Kidney (tissue), 14 donors: ENCODE data around the gene TOMM7. TPM values are rescaled to one million over a fixed set of nuclear protein-coding genes. Genes with fewer than 3 reads are reported as not detected.

Experiments
- DNase-seq, 5 donors: peaks; one replicate each; pipeline ENCODE4 v3.0.0-alpha.2; 2013 to 2020
- FAIRE-seq: peaks from 2 replicates; lab custom pipeline; 2012; peaks lifted over from hg19 to GRCh38; lab: Jason Lieb, UNC
- H3K27ac ChIP-seq, 2 donors: one replicate each; pipeline ENCODE4 v1.7.0; 2013; ENCODE audit warnings: low read depth in 2 of 2, low read length in 2 of 2, inconsistent platforms in 1 of 2
- H3K27me3 ChIP-seq: one replicate; pipeline ENCODE4 v1.7.1; 2013; ENCODE audit warnings: low read length, inconsistent platforms; ENCODE audit not compliant: control insufficient read depth, insufficient read depth
- H3K36me3 ChIP-seq, 3 donors: one replicate each; pipeline versions ENCODE4 v1.7.0 to v1.7.1; 2013; ENCODE audit warnings: low read length in 3 of 3, control low read depth in 1 of 3, inconsistent platforms in 1 of 3; ENCODE audit not compliant: insufficient read depth in 3 of 3, control insufficient read depth in 2 of 3
- H3K4me1 ChIP-seq, 3 donors: one replicate each; pipeline versions ENCODE4 v1.7.0 to v1.7.1; 2013; ENCODE audit warnings: low read length in 3 of 3, inconsistent platforms in 1 of 3, low read depth in 1 of 3; ENCODE audit not compliant: control insufficient read depth in 2 of 3, insufficient read depth in 2 of 3
- H3K4me3 ChIP-seq, 3 donors: one replicate each; pipeline versions ENCODE4 v1.7.0 to v1.8.1; 2013; ENCODE audit warnings: low read length in 3 of 3, control low read depth in 1 of 3, inconsistent platforms in 1 of 3
- H3K9ac ChIP-seq, 3 donors: one replicate each; pipeline versions ENCODE4 v1.7.0 to v1.7.1; 2013; ENCODE audit warnings: low read length in 3 of 3, control low read depth in 1 of 3, inconsistent platforms in 1 of 3
- H3K9me3 ChIP-seq, 3 donors: one replicate each; pipeline versions ENCODE4 v1.7.0 to v1.7.1; 2013; ENCODE audit warnings: low read length in 3 of 3, control low read depth in 1 of 3, inconsistent platforms in 1 of 3; ENCODE audit not compliant: control insufficient read depth in 2 of 3, insufficient read depth in 1 of 3
- intact Hi-C: fragments of 100-400 bp; cut with DNase I; formaldehyde crosslinking; loops from one replicate; pipeline ENCODE4 v1.11.1; 2022
- polyA plus RNA-seq: library from polyadenylated mRNA; stranded (reverse); fragments of 350-450 nt; fragmentation: Illumina TruSeq; extraction: RNeasy Lipid Tissue Mini Kit (QIAGEN cat#74804); gene quantifications from one replicate; pipeline ENCODE4 v1.2.3, GENCODE V29; 2014; ENCODE audit warnings: low read depth, low replicate concordance; ENCODE audit not compliant: insufficient read depth
- total RNA-seq: library from RNA; stranded (reverse); fragmentation: NEBNext Ultra II Directional; extraction: Animal tissue kit (Norgen Biotek cat#: 25700); gene quantifications from one replicate; pipeline ENCODE4 v1.2.1, GENCODE V29; 2021
- TF ChIP-seq, protein P1 (sequence below): IDR thresholded peaks from 3 replicates; pipeline ENCODE4 v1.5.1; 2012; ENCODE audit warnings: mild to moderate bottlenecking, moderate library complexity, borderline replicate concordance; ENCODE audit not compliant: insufficient read depth; ENCODE audit errors: extremely low read depth
- donor health status: control.
- donor health status: control.
- donor health status: control.
- donor health status: control.
- donor health status: control.
- donor health status: DM: yes; HTN: yes; CAD: no.
- donor health status: Normal renal cell carcinoma (clear cell type).

Gene TOMM7
- total and polyA plus RNA-seq, 2 donors from 2014 or later, result 253 to 1,227 TPM

DNA sequence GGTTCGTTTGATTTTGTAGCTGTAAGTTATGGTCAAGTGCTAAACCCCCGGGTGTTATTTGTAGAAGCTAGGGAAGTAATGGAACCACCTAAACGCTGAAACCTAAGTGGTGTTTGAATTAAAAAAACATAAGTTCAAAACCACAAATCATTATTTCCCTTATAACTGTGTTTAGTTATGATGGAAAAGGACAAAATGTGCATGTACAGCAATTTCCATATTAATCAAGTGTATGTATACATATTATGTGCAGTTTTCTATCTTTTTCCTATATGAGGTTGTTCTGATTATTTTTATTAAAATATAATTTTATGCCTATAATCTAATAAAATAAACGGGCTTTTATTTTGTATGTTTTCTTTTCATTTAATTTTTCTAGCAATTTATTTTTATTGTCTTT is 49.8 kb downstream of the TOMM7 start:
- Histone ChIP-seq H3K27me3 (no peaks in the 10 kb centered on the region), H3K4me3 (no peak overlapping the region), H3K27ac (no peak overlapping the region), H3K9ac (no peak overlapping the region), H3K4me1 (no peaks in the 10 kb centered on the region), H3K9me3 (no peaks in the 10 kb centered on the region), H3K36me3 (no peaks in the 10 kb centered on the region)
- TF ChIP-seq, protein P1, sequence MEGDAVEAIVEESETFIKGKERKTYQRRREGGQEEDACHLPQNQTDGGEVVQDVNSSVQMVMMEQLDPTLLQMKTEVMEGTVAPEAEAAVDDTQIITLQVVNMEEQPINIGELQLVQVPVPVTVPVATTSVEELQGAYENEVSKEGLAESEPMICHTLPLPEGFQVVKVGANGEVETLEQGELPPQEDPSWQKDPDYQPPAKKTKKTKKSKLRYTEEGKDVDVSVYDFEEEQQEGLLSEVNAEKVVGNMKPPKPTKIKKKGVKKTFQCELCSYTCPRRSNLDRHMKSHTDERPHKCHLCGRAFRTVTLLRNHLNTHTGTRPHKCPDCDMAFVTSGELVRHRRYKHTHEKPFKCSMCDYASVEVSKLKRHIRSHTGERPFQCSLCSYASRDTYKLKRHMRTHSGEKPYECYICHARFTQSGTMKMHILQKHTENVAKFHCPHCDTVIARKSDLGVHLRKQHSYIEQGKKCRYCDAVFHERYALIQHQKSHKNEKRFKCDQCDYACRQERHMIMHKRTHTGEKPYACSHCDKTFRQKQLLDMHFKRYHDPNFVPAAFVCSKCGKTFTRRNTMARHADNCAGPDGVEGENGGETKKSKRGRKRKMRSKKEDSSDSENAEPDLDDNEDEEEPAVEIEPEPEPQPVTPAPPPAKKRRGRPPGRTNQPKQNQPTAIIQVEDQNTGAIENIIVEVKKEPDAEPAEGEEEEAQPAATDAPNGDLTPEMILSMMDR, result no peak
- no peak for DNase-seq
- FAIRE-seq, result no peak
- intact Hi-C loops, result no loop called here

DNA sequence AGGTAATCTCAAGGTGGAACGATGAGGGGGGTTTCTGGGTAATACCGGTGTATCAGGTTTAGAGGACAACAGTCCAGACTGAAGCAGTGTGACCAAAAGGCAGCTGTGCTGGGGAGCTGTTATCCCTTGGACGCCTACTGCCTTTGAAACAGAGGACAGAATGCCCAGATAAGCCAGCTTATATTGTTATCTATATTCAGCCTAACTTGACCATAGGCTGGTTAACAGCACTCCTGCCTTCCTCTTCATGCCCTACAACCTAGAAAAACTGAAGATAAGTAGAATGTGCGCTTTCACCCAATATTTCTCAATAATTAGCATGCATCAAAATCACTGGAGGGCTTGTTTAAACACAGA is 50.8 kb downstream of the TOMM7 start:
- Histone ChIP-seq H3K36me3 (no peaks in the 10 kb centered on the region), H3K27ac (no peak overlapping the region), H3K4me3 (no peak overlapping the region), H3K4me1 (no peaks in the 10 kb centered on the region), H3K9ac (no peak overlapping the region), H3K27me3 (no peaks in the 10 kb centered on the region), H3K9me3 (no peaks in the 10 kb centered on the region)
- DNase-seq (no peak), FAIRE-seq (no peak)
- TF ChIP-seq, protein P1, result no peak
- intact Hi-C loops, result no loop called here

DNA sequence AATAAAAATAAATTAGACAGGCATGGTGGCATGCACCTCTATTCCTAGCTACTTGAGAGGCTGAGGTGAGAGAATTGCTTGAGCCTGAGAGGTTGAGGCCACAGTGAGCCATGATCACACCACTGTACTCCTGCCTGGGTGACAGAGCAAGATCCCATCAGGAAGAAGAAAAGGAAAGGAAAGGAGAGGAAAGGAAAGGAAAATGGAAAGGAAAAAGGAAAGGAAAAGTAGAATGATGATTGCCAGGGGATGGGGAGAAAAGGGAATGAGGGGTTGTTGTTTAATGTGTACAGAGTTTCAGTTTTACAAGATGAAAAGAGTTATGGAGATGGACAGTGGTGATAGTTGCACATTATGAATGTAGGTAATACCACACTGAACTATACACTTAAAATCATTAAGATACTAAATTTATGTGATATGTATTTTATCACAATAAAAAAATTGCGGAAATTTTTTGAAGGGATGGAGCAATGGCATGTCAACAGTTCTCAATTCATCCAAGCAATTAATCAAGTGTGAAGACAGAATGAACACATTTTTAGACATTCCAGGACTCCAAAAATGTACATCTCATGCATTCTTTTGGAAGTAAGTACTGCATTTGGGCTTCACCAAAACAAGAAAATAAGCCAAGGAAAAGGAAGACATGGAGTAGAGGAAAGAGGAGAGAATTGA is 51.3 kb downstream of the TOMM7 start:
- DNase-seq, result no peak
- Histone ChIP-seq H3K9ac (no peak overlapping the region), H3K9me3 (no peaks in the 10 kb centered on the region), H3K36me3 (no peaks in the 10 kb centered on the region), H3K27me3 (no peaks in the 10 kb centered on the region), H3K27ac (no peak overlapping the region), H3K4me3 (no peak overlapping the region), H3K4me1 (no peaks in the 10 kb centered on the region)
- TF ChIP-seq, protein P1, result no peak
- intact Hi-C loops, result no loop called here
- no peak for FAIRE-seq

DNA sequence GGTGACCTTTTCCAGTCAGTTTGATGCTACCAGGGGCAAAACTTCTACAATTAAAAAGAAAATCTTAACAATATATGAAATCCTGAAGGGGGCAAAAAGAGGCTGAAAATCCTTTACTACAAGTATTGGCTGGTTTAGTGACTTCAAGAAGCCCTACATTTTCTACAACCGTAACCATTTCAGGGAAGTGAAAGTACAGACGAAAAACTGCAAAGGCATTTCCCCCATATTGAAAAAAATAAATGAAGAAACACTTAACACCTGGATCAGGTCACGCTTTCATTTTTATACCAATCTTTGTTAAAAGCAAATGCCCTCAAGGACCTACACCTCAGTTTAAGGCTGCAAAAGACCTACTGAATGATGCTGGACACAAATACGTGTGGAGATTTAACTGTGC is 57.0 kb downstream of the TOMM7 start:
- Histone ChIP-seq H3K4me1 (no peaks in the 10 kb centered on the region), H3K9ac (no peak overlapping the region), H3K36me3 (no peaks in the 10 kb centered on the region), H3K27ac (no peak overlapping the region), H3K9me3 (peaks cover 0 to 3% (median 0%) of the 10 kb centered on the region in 3 donors), H3K4me3 (no peak overlapping the region), H3K27me3 (no peaks in the 10 kb centered on the region)
- intact Hi-C loops, result no loop called here
- DNase-seq, result no peak
- TF ChIP-seq, protein P1, result no peak
- no peak for FAIRE-seq
